Measurements from ENCODE around the gene ATP6AP1. TPM values are rescaled to one million over a fixed set of nuclear protein-coding genes. Genes with fewer than 3 reads are reported as not detected.

Gene ATP6AP1
- total RNA-seq, 4 donors from 2014 or later: 33.6 to 94.5 (median 43.9) TPM

GRCh38 chrX:154403858-154404257, 24.6 kb upstream of the ATP6AP1 start:
- TF ChIP-seq, protein P1, sequence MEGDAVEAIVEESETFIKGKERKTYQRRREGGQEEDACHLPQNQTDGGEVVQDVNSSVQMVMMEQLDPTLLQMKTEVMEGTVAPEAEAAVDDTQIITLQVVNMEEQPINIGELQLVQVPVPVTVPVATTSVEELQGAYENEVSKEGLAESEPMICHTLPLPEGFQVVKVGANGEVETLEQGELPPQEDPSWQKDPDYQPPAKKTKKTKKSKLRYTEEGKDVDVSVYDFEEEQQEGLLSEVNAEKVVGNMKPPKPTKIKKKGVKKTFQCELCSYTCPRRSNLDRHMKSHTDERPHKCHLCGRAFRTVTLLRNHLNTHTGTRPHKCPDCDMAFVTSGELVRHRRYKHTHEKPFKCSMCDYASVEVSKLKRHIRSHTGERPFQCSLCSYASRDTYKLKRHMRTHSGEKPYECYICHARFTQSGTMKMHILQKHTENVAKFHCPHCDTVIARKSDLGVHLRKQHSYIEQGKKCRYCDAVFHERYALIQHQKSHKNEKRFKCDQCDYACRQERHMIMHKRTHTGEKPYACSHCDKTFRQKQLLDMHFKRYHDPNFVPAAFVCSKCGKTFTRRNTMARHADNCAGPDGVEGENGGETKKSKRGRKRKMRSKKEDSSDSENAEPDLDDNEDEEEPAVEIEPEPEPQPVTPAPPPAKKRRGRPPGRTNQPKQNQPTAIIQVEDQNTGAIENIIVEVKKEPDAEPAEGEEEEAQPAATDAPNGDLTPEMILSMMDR (IDR thresholded peaks at IDR 0.05; ENCODE audit: low read depth): no peak

DNA sequence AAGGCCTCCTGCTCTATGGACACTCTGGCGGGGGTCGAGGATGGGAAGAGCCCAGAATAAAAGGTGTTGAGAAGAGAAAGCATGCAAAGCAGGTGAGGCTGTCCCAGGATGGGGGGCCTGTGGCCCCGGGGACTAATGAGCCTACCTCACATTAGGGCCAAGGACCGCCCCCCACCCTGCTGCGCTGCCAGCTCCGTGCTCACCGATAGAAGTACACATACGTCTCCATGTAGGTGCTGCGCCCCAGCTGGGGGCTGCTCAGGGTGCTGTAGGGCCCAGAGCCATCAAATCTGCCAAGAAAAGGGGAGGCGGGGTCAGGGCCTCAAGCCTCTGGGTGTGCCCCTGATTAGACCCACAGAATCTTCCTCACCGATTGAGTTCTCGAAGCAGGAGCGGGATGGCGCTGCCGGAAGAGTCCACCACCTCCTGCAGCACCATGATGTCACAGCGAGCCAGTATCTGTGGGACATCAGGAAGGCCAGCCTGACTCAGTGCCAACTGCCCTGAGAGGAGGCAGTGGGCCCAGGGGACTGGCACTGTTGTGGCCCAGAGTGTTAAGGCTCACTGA, 23.8 kb upstream of the ATP6AP1 start:
- TF ChIP-seq, protein P1 (IDR thresholded peaks at IDR 0.05; ENCODE audit: low read depth): no peak

GRCh38 chrX:154408659-154409221, 19.7 kb upstream of the ATP6AP1 start:
- TF ChIP-seq, protein P1 (IDR thresholded peaks at IDR 0.05; ENCODE audit: low read depth): no peak

GRCh38 chrX:154409222-154409871, 19.1 kb upstream of the ATP6AP1 start, which contains the start of gene DNASE1L1:
DNASE1L1 (minus strand) TSS chrX:154409254; CDS start chrX:154405568, 3,686 bp downstream.
- TF ChIP-seq, protein P1 (IDR thresholded peaks at IDR 0.05; ENCODE audit: low read depth): no peak

- TF ChIP-seq, protein P1 (IDR thresholded peaks at IDR 0.05; ENCODE audit: low read depth): no peak
These were observed 16.5 kb upstream of the ATP6AP1 start for GRCh38 chrX:154411981-154412340.

GRCh38 chrX:154412468-154412867, 16.0 kb upstream of the ATP6AP1 start:
- TF ChIP-seq, protein P1 (IDR thresholded peaks at IDR 0.05; ENCODE audit: low read depth): no peak

GRCh38 chrX:154413142-154413541, 15.3 kb upstream of the ATP6AP1 start:
- TF ChIP-seq, protein P1 (IDR thresholded peaks at IDR 0.05; ENCODE audit: low read depth): no peak
